ENCODE measurements around the gene ACOT8.
"Not testable (repeated sequence)": the region's sequence is repeated elsewhere in the genome, so short reads cannot be mapped to it uniquely, and the experiment has no call there.

- not testable (repeated sequence) for TF ChIP-seq POLR2A, CTCF, EP300, POLR2AphosphoS5 (IDR thresholded peaks at IDR 0.05)
Measured at GRCh38 chr20:45797510-45797909, 59.7 kb downstream of the ACOT8 start.
